ENCODE data around the gene EVA1A.

Gene EVA1A

GRCh38 chr2:75561566-75562512, 1.1 kb upstream of the EVA1A start:
- DNase-seq = no peak

DNA sequence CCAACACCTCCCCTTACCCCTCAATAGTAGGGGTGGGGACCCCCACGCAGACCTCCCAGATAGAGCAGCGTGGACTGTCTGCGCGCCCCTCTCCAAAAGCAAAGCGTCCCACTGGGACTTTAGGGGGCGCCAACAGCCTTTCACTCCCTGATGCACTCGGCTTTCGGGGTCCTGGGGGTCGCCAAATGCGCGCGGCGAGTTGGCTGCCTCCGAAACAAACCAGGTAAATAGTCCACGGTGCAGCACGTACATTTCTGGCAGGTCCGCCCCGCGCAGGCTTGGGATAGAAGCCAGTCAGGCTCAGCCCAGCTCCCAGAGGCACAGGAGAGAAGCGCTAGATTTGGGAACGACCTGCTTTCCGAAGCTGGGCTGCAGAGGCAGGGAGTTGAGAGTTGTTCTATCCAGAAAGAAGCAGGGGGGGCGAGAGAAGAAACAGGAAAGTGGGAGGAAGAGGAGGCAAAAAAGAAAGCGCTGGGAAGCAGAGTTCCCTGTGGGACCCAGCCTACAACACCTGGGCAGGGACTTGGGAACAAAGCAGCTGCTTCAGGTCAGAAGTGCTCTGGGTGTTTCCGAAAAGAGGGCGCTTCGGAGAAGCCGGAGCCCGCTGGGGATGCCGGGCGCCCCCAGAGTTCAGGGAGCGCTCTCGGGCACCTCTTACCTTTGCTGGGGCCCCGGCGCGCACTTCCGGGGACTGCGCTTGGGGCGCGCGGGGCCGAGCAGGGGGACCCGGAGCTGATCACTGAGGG, 544 bp downstream of the EVA1A start:
- no peak for DNase-seq

- no peak for DNase-seq
Observed at GRCh38 chr2:75559680-75560021, 1.1 kb downstream of the EVA1A start.

GRCh38 chr2:75558786-75559679, 1.7 kb downstream of the EVA1A start:
- DNase-seq = no peak

DNA sequence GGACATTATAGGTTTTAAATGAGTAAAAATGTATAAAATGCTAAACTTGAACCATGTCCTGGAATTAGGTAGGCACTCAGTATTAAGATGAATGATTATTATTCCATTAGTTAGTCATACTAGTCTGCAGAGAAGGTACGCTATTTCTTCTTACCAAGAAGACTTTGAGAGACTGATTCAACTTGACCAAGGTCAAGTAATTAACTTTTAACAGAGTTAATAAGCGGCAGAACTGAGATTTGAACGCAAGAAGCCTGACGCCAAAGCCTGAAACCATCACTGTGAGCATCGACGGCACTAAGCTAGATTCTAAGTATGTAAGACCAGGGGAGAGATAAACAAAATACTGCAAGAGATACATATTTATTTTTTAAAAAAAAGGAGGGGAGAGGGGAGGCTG, 2.6 kb downstream of the EVA1A start:
- DNase-seq = no peak

DNA sequence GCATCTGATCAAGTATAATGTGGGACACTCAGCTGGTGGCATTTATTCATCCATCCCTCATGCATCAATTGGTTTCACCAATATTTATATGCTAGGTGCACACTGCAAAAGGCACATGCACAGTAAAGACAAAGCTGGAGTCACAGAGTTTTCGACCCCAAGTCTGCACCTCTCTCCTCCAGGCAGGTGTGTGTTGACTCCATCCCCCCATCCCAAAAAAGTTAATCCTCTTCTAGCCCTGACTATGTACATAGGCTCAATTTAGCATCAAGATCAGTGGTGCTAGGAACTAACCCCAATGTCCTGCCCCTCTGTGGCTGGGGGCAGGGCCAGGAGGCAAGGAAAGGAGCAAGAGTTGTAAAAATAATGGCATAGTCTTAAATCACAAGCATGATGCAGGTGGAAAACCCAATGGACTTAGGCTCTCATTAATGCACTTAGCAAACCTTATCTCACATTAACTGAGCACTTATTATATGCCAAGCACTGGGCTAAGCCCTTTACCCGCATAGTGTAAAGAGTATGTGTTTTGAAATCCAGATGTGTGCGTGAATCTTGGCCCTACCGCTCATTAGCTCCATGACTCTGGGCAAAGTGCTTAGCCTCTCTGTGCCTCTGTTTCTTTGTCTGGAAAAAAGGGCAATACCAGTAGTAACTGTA, 3.1 kb downstream of the EVA1A start:
- no peak for DNase-seq

DNA sequence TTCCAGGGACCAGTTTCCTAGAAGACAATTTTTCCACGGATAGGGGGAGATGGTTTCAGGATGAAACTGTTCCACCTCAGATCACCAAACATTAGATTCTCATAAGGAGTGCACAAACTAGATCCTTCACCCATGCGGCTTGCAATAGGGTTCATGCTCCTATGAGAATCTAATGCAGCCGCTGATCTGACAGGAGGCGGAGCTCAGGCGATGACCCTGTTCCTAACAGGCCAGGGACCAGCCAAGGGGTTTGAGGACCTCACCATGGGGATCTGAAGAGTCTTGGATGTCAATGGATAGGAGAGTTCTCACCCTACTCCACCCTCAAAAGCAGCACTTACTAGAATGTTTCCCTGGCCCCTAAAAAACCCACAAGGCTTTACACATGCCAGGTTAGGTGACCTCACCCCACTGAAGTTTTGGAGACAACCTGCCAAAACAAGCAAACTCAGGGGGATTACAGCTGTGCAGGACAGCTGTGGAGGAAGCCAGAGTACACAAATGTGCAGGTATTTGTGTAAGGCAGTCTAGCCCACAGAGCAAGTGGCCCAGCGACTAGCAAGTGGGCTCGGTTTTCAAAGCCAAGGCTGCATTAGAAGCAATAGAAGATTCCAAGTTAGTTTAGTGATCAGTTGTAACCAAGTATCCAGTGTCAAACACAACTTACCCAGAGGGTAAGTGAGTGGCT, 3.9 kb downstream of the EVA1A start:
- no peak for DNase-seq

DNA sequence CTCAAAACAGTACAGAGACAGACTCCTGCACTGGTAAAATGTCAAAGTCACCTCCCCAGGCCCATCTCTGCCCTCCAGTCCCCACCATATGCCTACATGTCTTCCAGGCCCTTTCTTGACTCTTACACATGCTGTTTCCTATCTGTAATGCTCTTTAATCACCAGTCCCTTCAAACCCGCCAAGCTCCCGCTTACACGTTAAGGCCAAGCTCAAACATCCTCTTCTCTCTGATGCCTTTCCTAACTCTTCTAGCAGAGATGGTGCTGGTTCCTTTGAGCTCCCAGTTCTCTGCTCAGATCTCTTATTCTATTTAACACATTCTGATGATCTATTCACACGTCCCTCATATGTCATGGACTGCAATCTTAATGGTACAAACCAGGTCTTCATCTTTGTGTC, 5.0 kb downstream of the EVA1A start:
- DNase-seq = no peak

GRCh38 chr2:75553935-75554531, 6.7 kb downstream of the EVA1A start:
- DNase-seq = no peak

GRCh38 chr2:75552222-75552621, 8.5 kb downstream of the EVA1A start:
- DNase-seq = no peak

- DNase-seq = no peak
Observed at GRCh38 chr2:75551434-75551833, 9.3 kb downstream of the EVA1A start.

GRCh38 chr2:75549401-75550253, 11.1 kb downstream of the EVA1A start:
- no peak for DNase-seq

- DNase-seq = peak; percentile 4
Observed at GRCh38 chr2:75548036-75548573, 12.6 kb downstream of the EVA1A start.

- no peak for DNase-seq
Observed at GRCh38 chr2:75547345-75548035, 13.2 kb downstream of the EVA1A start.

GRCh38 chr2:75545922-75546321, 14.8 kb downstream of the EVA1A start:
- DNase-seq = no peak

- no peak for DNase-seq
Observed at GRCh38 chr2:75545387-75545786, 15.4 kb downstream of the EVA1A start.

- no peak for DNase-seq
Observed at GRCh38 chr2:75543446-75543845, 17.3 kb downstream of the EVA1A start.

DNA sequence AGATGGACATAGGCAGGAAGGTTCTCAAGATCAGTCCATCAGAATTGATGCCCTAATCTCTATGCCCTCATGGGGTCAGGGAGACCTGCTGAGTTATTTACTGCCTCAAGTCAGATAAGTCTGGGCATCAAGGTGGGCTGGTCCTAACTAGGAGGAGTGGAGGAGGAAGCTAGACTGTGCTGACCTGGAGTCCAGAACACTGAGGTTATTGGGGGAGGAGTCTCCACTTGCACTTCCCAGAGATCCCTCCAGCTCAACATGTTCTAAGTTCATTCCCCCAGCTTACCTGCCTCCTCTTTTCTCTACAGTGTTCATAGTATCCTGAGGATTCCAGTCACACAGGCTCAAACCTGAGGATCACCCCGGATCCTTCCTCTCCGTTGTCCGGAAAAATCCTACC, 19.3 kb downstream of the EVA1A start:
- no peak for DNase-seq

GRCh38 chr2:75540994-75541393, 19.7 kb downstream of the EVA1A start:
- DNase-seq = no peak
